ENCODE measurements around the gene RAB25. TPM values are rescaled to one million over a fixed set of nuclear protein-coding genes. Genes with fewer than 3 reads are reported as not detected.

Gene RAB25
- total RNA-seq, 1 donor from 2014 or later, result not detected

- intact Hi-C loops (cut with micrococcal nuclease), result no loop called here
These were observed 38.3 kb downstream of the RAB25 start for GRCh38 chr1:156099282-156099681.

GRCh38 chr1:156100205-156100995, 39.4 kb downstream of the RAB25 start:
- intact Hi-C loops (cut with micrococcal nuclease), result no loop called here

- intact Hi-C loops (cut with micrococcal nuclease), result no loop called here
These were observed 40.9 kb downstream of the RAB25 start for GRCh38 chr1:156101880-156102279.

GRCh38 chr1:156102633-156103511, 41.9 kb downstream of the RAB25 start:
- intact Hi-C loops (cut with micrococcal nuclease), result no loop called here

GRCh38 chr1:156103521-156103947, 42.6 kb downstream of the RAB25 start:
- intact Hi-C loops (cut with micrococcal nuclease), result no loop called here

- intact Hi-C loops (cut with micrococcal nuclease), result no loop called here
These were observed 43.3 kb downstream of the RAB25 start for GRCh38 chr1:156104065-156104810.

GRCh38 chr1:156104861-156105832, 44.2 kb downstream of the RAB25 start:
- intact Hi-C loops (cut with micrococcal nuclease), result no loop called here

- intact Hi-C loops (cut with micrococcal nuclease), result loop anchor here (1.0 kb wide), 3 partner anchors 7 to 20 kb away; partner anchors contain the start of gene LMNA
These were observed 45.9 kb downstream of the RAB25 start for GRCh38 chr1:156106624-156107488.

GRCh38 chr1:156108057-156108456, 47.1 kb downstream of the RAB25 start:
- intact Hi-C loops (cut with micrococcal nuclease), result no loop called here

GRCh38 chr1:156108664-156109241, 47.8 kb downstream of the RAB25 start:
- intact Hi-C loops (cut with micrococcal nuclease), result no loop called here

- intact Hi-C loops (cut with micrococcal nuclease), result no loop called here
These were observed 49.3 kb downstream of the RAB25 start for GRCh38 chr1:156110252-156110651.

GRCh38 chr1:156111355-156111962, 50.5 kb downstream of the RAB25 start:
- intact Hi-C loops (cut with micrococcal nuclease), result no loop called here

GRCh38 chr1:156112276-156113137, 51.5 kb downstream of the RAB25 start:
- intact Hi-C loops (cut with micrococcal nuclease), result no loop called here

GRCh38 chr1:156113282-156113950, 52.5 kb downstream of the RAB25 start:
- intact Hi-C loops (cut with micrococcal nuclease), result no loop called here

GRCh38 chr1:156114101-156114918, 53.4 kb downstream of the RAB25 start, which contains the start of gene LMNA:
Gene LMNA (plus strand): TSS chr1:156114711. CDS start chr1:156114919, 208 bp downstream.
- intact Hi-C loops (cut with micrococcal nuclease), result loop anchor here (1.0 kb wide), 2 partner anchors 8 to 13 kb away; no protein-coding TSS in a partner anchor

Data from T-helper 2 cell treated with Interferon-gamma antibody and Interleukin-4, amounts not matched to agents 100 ng/mL and 5 ng/mL, for 36 hours (primary cell).